Caki2 (cell line): ENCODE results near the gene TNRC6A. TPM values are rescaled to one million over a fixed set of nuclear protein-coding genes. Genes with fewer than 3 reads are reported as not detected.
A peak's percentile ranks its signal among the peaks of the same experiment; 100 is the strongest.
"Not testable (repeated sequence)": the region's sequence is repeated elsewhere in the genome, so short reads cannot be mapped to it uniquely, and the experiment has no call there.

Experiments used
- DNase-seq: peaks from one replicate; pipeline ENCODE4 v3.0.0-alpha.2; 2015; ENCODE audit warnings: low read depth
- in situ Hi-C: cut with HindIII; loops from 2 replicates; pipeline ENCODE4 v1.10.0; 2016; ENCODE audit warnings: low sequenced_read_pairs, low pct_unique_long_range_greater_than_20kb, mixed read lengths
- total RNA-seq: library from RNA; depleted of rRNA; stranded (reverse); fragments of >200 nt; shearing (Covaris generic); gene quantifications from 2 replicates; pipeline ENCODE4 v1.2.3, GENCODE V29; 2014; ENCODE audit warnings: low replicate concordance

The TNRC6A gene
- total RNA-seq, 1 experiment from 2014 or later, result 6.2 TPM

GRCh38 chr16:24717411-24717810, 12.0 kb upstream of the TNRC6A start:
- in situ Hi-C loops, result no loop called here
- DNase-seq, result no peak

- in situ Hi-C loops, result no loop called here
These were observed 10.4 kb upstream of the TNRC6A start for GRCh38 chr16:24718967-24719521.

GRCh38 chr16:24721830-24722238, 7.6 kb upstream of the TNRC6A start:
- no peak for DNase-seq
- in situ Hi-C loops, result no loop called here

More at GRCh38 chr16:24718967-24719521, 10.4 kb upstream of the TNRC6A start:
- DNase-seq, result no peak

GRCh38 chr16:24723663-24724062, 5.8 kb upstream of the TNRC6A start:
- in situ Hi-C loops, result no loop called here
- no peak for DNase-seq

GRCh38 chr16:24728011-24728410, 1.4 kb upstream of the TNRC6A start:
- DNase-seq, result no peak
- in situ Hi-C loops, result no loop called here

- DNase-seq, result no peak
- in situ Hi-C loops, result no loop called here
These were observed 584 bp upstream of the TNRC6A start for GRCh38 chr16:24728891-24729242.

- in situ Hi-C loops, result no loop called here
- peak; percentile 30 for DNase-seq
These were observed 732 bp downstream of the TNRC6A start for GRCh38 chr16:24729951-24730815.

GRCh38 chr16:24730914-24731313, 1.5 kb downstream of the TNRC6A start:
- no peak for DNase-seq
- in situ Hi-C loops, result no loop called here

GRCh38 chr16:24731722-24732419, 2.4 kb downstream of the TNRC6A start:
- in situ Hi-C loops, result no loop called here
- DNase-seq, result no peak

GRCh38 chr16:24734382-24734781, 4.9 kb downstream of the TNRC6A start:
- DNase-seq, result no peak
- in situ Hi-C loops, result no loop called here

- no peak for DNase-seq
- in situ Hi-C loops, result no loop called here
These were observed 7.3 kb downstream of the TNRC6A start for GRCh38 chr16:24736758-24737157.

- in situ Hi-C loops, result no loop called here
- DNase-seq, result peak; percentile 10
These were observed 8.0 kb downstream of the TNRC6A start for GRCh38 chr16:24737391-24737871.

GRCh38 chr16:24737916-24738594, 8.6 kb downstream of the TNRC6A start:
- DNase-seq, result no peak
- in situ Hi-C loops, result no loop called here

- in situ Hi-C loops, result no loop called here
- no peak for DNase-seq
These were observed 9.4 kb downstream of the TNRC6A start for GRCh38 chr16:24738895-24739294.

GRCh38 chr16:24741862-24742261, 12.4 kb downstream of the TNRC6A start:
- no peak for DNase-seq

GRCh38 chr16:24742610-24743009, 13.2 kb downstream of the TNRC6A start:
- DNase-seq, in situ Hi-C loops: not testable (repeated sequence)

More at GRCh38 chr16:24741862-24742261, 12.4 kb downstream of the TNRC6A start:
- in situ Hi-C loops, result no loop called here

GRCh38 chr16:24745391-24745790, 15.9 kb downstream of the TNRC6A start:
- in situ Hi-C loops, result no loop called here
- DNase-seq, result no peak

GRCh38 chr16:24745791-24746190, 16.3 kb downstream of the TNRC6A start:
- in situ Hi-C loops, result no loop called here
- no peak for DNase-seq

GRCh38 chr16:24747441-24747840, 18.0 kb downstream of the TNRC6A start:
- DNase-seq, result no peak
- in situ Hi-C loops, result no loop called here
